Measurements from ENCODE around the gene SLC17A2.

Gene SLC17A2

GRCh38 chr6:25962149-25963127, 31.9 kb upstream of the SLC17A2 start, which contains the start of gene TRIM38:
TRIM38 (plus strand) TSS chr6:25962802; CDS start chr6:25966523, 3,721 bp downstream.
- peak; percentile 88 to 89 for DNase-seq
- no peak for TF ChIP-seq CTCF (IDR thresholded peaks at IDR 0.05)
- Histone ChIP-seq H3K9me3 (peaks cover 0 to 3% (median 0%) of the 10 kb centered on the region in 3 donors), H3K27me3 (no peaks in the 10 kb centered on the region), H3K36me3 (peaks cover 7 to 19% (median 12%) of the 10 kb centered on the region in 3 donors), H3K4me1 (peaks cover 0 to 52% (median 43%) of the 10 kb centered on the region in 4 donors), H3K27ac (peak within 1 kb of the TSS; percentile 93 to 95), H3K4me3 (peak within 1 kb of the TSS; percentile 61 to 73)
- intact Hi-C loops (cut with DNase I; ENCODE audit: low total_unique reads), result no loop called here

GRCh38 chr6:25961619-25962148, 31.2 kb upstream of the SLC17A2 start:
- peaks cover 4 to 17% (median 9%) of the 10 kb centered on the region in 3 donors for H3K36me3 ChIP-seq
- H3K27me3 ChIP-seq, result no peaks in the 10 kb centered on the region
- TF ChIP-seq CTCF (IDR thresholded peaks at IDR 0.05), result no peak
- intact Hi-C loops (cut with DNase I; ENCODE audit: low total_unique reads), result no loop called here
- peak in 1 of 2 donors; percentile 22 for DNase-seq
- peaks cover 0 to 3% (median 0%) of the 10 kb centered on the region in 3 donors for H3K9me3 ChIP-seq
- peaks cover 0 to 45% (median 38%) of the 10 kb centered on the region in 4 donors for H3K4me1 ChIP-seq
- H3K27ac ChIP-seq, result peak overlapping the region; percentile 93 to 95
- H3K4me3 ChIP-seq, result peak overlapping the region; percentile 61 to 73

GRCh38 chr6:25960734-25961133, 30.2 kb upstream of the SLC17A2 start:
- Histone ChIP-seq H3K4me1 (peaks cover 0 to 35% (median 28%) of the 10 kb centered on the region in 4 donors), H3K27me3 (no peaks in the 10 kb centered on the region), H3K9me3 (peaks cover 0 to 3% (median 0%) of the 10 kb centered on the region in 3 donors), H3K27ac (peak overlapping the region in 1 of 2 donors; percentile 93), H3K36me3 (peaks cover 0 to 8% (median 0%) of the 10 kb centered on the region in 3 donors), H3K4me3 (no peak overlapping the region)
- no peak for TF ChIP-seq CTCF (IDR thresholded peaks at IDR 0.05)
- DNase-seq, result no peak
- intact Hi-C loops (cut with DNase I; ENCODE audit: low total_unique reads), result no loop called here

GRCh38 chr6:25959890-25960536, 29.5 kb upstream of the SLC17A2 start:
- DNase-seq, result no peak
- H3K36me3 ChIP-seq, result peaks cover 0 to 3% (median 0%) of the 10 kb centered on the region in 3 donors

More at GRCh38 chr6:25959890-25960536, 29.5 kb upstream of the SLC17A2 start:
- intact Hi-C loops (cut with DNase I; ENCODE audit: low total_unique reads), result no loop called here
- Histone ChIP-seq H3K4me1 (peaks cover 0 to 28% (median 21%) of the 10 kb centered on the region in 4 donors), H3K27ac (no peak overlapping the region), H3K9me3 (peaks cover 0 to 3% (median 0%) of the 10 kb centered on the region in 3 donors), H3K4me3 (no peak overlapping the region), H3K27me3 (no peaks in the 10 kb centered on the region)
- TF ChIP-seq CTCF (IDR thresholded peaks at IDR 0.05), result no peak

Data from tibial artery (tissue), 4 donors.